ENCODE data around the gene MTUS2.

The MTUS2 gene

DNA sequence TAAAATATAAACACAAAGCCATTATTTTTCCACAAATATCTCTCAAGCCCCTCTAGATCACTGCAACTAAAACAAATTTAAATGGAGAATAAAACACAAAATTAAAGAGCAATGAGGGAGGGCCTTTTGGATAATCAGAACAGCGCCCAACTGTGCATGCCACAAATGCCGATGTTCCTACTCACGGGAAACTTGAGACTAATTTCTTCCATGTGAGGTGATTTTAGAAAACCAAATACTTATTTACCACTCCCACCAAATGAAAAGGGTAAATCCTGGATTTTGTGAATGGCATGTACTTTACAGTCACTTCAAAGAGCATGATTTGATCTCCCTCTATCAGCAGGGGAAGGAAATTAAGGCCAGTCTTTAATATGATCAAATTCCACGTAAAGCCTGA, 700.5 kb downstream of the MTUS2 start:
- Histone ChIP-seq H3K4me3 (ENCODE audit: low read length) (no peak overlapping the region), H3K4me1 (ENCODE audit: insufficient read depth, low read length) (no peaks in the 10 kb centered on the region), H3K36me3 (ENCODE audit: insufficient read depth, low read length) (peaks cover 93% of the 10 kb centered on the region), H3K27me3 (ENCODE audit: insufficient read depth, low read length) (no peaks in the 10 kb centered on the region), H3K9me3 (ENCODE audit: insufficient read depth, low read depth, low read length) (no peaks in the 10 kb centered on the region), H3K9ac (ENCODE audit: low read depth, low read length) (no peak overlapping the region), H3K27ac (ENCODE audit: low read depth, low read length) (no peak overlapping the region)
- WGBS: 100% methylated on average over 4 of the region's 4 CpGs

DNA sequence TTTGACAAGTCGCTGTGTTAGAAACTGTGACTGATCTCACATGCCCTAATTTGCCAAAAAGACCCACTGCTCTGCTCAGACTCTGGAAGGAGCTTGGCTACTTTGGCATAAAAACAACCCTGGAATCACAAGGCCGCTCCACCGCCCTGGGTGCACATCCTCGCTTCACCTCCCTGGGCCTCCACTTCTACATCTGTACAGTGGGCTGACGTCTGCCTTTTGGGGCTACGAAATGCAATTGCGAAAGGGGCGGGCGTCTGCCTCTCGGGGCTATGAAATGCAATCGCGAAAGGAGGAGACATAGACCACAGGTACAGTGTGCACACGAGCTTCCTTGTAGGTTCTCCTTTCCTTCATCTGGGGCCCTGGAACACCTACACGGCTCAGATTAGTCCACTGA, 701.2 kb downstream of the MTUS2 start:
- Histone ChIP-seq H3K27ac (ENCODE audit: low read depth, low read length) (no peak overlapping the region), H3K4me1 (ENCODE audit: insufficient read depth, low read length) (no peaks in the 10 kb centered on the region), H3K9me3 (ENCODE audit: insufficient read depth, low read depth, low read length) (no peaks in the 10 kb centered on the region), H3K4me3 (ENCODE audit: low read length) (no peak overlapping the region), H3K9ac (ENCODE audit: low read depth, low read length) (no peak overlapping the region), H3K27me3 (ENCODE audit: insufficient read depth, low read length) (no peaks in the 10 kb centered on the region), H3K36me3 (ENCODE audit: insufficient read depth, low read length) (peaks cover 86% of the 10 kb centered on the region)
- 95% methylated on average over 14 of the region's 14 CpGs for WGBS

DNA sequence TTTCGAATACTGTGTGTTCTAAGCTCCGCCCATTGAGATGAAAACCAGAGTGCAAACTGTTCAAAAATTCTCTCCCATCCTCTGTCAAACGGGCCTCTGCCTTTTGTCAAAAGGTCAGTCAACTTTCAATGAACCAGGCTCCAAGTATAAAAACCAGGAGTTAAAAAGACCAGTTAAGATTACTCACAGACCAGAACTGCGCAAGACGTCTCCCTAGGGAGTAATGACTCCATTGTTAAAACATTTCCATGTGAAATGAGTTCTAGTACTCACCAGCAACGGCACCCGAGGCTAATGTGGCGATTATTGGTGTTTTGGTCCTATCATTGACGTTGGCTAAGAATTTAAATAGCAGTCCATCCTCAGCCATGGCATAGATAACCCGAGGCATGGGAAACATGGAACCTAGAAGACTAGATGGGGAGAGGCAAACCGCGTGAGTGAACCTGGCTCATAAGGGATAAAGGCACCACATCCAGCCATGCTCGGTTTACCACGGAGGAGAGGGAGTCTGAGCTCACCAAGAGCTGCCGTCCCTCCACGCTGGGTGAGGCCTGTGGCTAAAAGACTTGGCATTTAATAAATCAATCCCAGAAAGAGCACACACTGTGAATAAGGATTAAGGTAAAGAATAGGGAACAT, 702.0 kb downstream of the MTUS2 start:
- WGBS: 88% methylated on average over 16 of the region's 16 CpGs
- Histone ChIP-seq H3K27me3 (ENCODE audit: insufficient read depth, low read length) (no peaks in the 10 kb centered on the region), H3K4me1 (ENCODE audit: insufficient read depth, low read length) (no peaks in the 10 kb centered on the region), H3K9me3 (ENCODE audit: insufficient read depth, low read depth, low read length) (no peaks in the 10 kb centered on the region), H3K27ac (ENCODE audit: low read depth, low read length) (no peak overlapping the region), H3K4me3 (ENCODE audit: low read length) (no peak overlapping the region), H3K9ac (ENCODE audit: low read depth, low read length) (no peak overlapping the region), H3K36me3 (ENCODE audit: insufficient read depth, low read length) (peaks cover 85% of the 10 kb centered on the region)

DNA sequence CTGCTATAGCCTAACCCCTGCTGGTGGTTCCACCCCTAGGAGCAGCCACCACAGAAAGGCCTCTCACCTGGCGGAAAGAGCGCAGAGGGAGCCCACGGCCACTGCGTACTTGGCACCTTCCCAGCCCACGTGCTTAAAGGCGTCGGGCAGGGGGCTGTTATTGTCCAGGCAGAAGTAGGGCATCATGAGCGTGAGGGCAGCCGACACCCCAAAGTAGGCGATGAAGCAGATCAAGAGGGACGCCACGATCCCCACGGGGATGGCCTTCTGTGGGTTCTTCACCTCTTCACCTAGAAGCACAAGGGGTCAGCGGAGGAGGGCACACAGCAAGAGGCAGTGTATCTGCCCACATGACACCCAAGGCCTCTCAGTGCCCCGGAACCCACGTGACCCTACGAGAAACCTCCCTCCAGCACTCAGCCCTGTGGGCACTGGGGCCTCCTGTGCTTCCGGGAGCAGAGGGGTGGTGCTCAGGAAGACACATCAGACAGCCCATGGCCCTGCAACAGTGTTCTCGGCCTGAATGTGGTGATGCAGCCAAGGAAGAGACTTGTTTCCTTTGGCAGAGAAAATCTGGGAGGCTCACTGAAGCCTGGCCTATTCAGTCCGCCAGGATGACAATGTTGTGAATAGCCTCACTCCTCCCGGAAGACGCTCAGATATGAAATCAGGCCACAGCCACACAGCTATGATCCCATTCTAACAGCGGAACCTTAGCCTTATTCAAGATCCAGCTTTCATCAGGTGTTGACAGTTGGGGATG, 703.2 kb downstream of the MTUS2 start:
- Histone ChIP-seq H3K36me3 (ENCODE audit: insufficient read depth, low read length) (peaks cover 85% of the 10 kb centered on the region), H3K27me3 (ENCODE audit: insufficient read depth, low read length) (no peaks in the 10 kb centered on the region), H3K4me3 (ENCODE audit: low read length) (no peak overlapping the region), H3K9ac (ENCODE audit: low read depth, low read length) (no peak overlapping the region), H3K4me1 (ENCODE audit: insufficient read depth, low read length) (no peaks in the 10 kb centered on the region), H3K9me3 (ENCODE audit: insufficient read depth, low read depth, low read length) (no peaks in the 10 kb centered on the region), H3K27ac (ENCODE audit: low read depth, low read length) (no peak overlapping the region)
- WGBS: 97% methylated on average over 23 of the region's 23 CpGs

- 94% methylated on average over 17 of the region's 17 CpGs for WGBS
- H3K4me1 ChIP-seq (ENCODE audit: insufficient read depth, low read length): no peaks in the 10 kb centered on the region
- no peak overlapping the region for H3K27ac ChIP-seq (ENCODE audit: low read depth, low read length)
- H3K4me3 ChIP-seq (ENCODE audit: low read length): no peak overlapping the region
- H3K9me3 ChIP-seq (ENCODE audit: insufficient read depth, low read depth, low read length): no peaks in the 10 kb centered on the region
- H3K27me3 ChIP-seq (ENCODE audit: insufficient read depth, low read length): no peaks in the 10 kb centered on the region
- H3K9ac ChIP-seq (ENCODE audit: low read depth, low read length): no peak overlapping the region
- peaks cover 85% of the 10 kb centered on the region for H3K36me3 ChIP-seq (ENCODE audit: insufficient read depth, low read length)
These were observed 704.0 kb downstream of the MTUS2 start for GRCh38 chr13:29524176-29524575.

DNA sequence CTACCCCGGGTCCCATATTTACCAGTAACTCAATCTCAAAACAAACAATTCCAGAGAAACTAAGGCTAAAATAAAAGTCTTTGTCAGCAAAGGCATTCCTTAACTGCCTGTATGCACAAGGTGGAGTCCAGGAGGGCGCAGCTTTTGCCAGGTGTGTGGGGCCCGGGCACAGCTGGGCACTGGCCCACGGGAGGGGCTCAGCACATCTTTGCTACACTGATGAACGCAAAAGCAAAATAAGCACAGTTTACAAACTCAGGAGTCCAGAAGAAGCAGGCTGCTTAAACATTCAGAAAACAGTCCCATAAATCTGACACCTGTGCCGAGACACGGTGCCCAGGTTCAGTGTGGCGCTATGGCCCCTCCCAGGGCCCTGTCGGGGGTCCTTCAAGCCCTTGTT, 704.5 kb downstream of the MTUS2 start:
- no peaks in the 10 kb centered on the region for H3K27me3 ChIP-seq (ENCODE audit: insufficient read depth, low read length)
- no peaks in the 10 kb centered on the region for H3K9me3 ChIP-seq (ENCODE audit: insufficient read depth, low read depth, low read length)
- H3K4me3 ChIP-seq (ENCODE audit: low read length): no peak overlapping the region
- peaks cover 86% of the 10 kb centered on the region for H3K36me3 ChIP-seq (ENCODE audit: insufficient read depth, low read length)
- H3K27ac ChIP-seq (ENCODE audit: low read depth, low read length): no peak overlapping the region
- WGBS: 96% methylated on average over 9 of the region's 9 CpGs
- H3K9ac ChIP-seq (ENCODE audit: low read depth, low read length): no peak overlapping the region
- no peaks in the 10 kb centered on the region for H3K4me1 ChIP-seq (ENCODE audit: insufficient read depth, low read length)

- no peak overlapping the region for H3K4me3 ChIP-seq (ENCODE audit: low read length)
- H3K9me3 ChIP-seq (ENCODE audit: insufficient read depth, low read depth, low read length): no peaks in the 10 kb centered on the region
- 97% methylated on average over 7 of the region's 7 CpGs for WGBS
- H3K27me3 ChIP-seq (ENCODE audit: insufficient read depth, low read length): no peaks in the 10 kb centered on the region
- H3K27ac ChIP-seq (ENCODE audit: low read depth, low read length): no peak overlapping the region
- no peaks in the 10 kb centered on the region for H3K4me1 ChIP-seq (ENCODE audit: insufficient read depth, low read length)
- no peak overlapping the region for H3K9ac ChIP-seq (ENCODE audit: low read depth, low read length)
- peaks cover 86% of the 10 kb centered on the region for H3K36me3 ChIP-seq (ENCODE audit: insufficient read depth, low read length)
These were observed 705.6 kb downstream of the MTUS2 start for GRCh38 chr13:29525757-29526156.

DNA sequence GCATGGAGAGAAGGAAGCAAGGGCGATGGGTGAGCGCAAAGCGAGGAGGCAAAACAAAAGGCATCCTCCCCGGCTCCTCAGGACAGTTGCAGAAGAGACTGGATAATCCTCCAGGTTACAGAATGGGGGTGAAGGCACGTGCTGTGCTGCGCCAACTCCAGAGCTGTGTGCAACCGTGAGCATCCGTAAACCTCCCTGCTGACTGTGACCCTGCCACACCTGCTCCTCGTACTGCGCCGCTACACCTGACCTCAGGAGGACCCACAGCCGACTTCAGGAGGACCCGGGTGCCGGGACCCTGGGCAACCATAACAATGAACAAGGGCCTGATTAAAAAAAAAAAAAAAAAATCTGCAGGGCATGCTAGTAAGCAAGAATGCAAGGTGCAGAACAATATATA, 706.6 kb downstream of the MTUS2 start:
- 97% methylated on average over 14 of the region's 14 CpGs for WGBS
- Histone ChIP-seq H3K36me3 (ENCODE audit: insufficient read depth, low read length) (peaks cover 86% of the 10 kb centered on the region), H3K27me3 (ENCODE audit: insufficient read depth, low read length) (no peaks in the 10 kb centered on the region), H3K9me3 (ENCODE audit: insufficient read depth, low read depth, low read length) (no peaks in the 10 kb centered on the region), H3K9ac (ENCODE audit: low read depth, low read length) (no peak overlapping the region), H3K4me1 (ENCODE audit: insufficient read depth, low read length) (no peaks in the 10 kb centered on the region), H3K27ac (ENCODE audit: low read depth, low read length) (no peak overlapping the region), H3K4me3 (ENCODE audit: low read length) (no peak overlapping the region)

- WGBS: 95% methylated on average over 8 of the region's 8 CpGs
- H3K36me3 ChIP-seq (ENCODE audit: insufficient read depth, low read length): peaks cover 86% of the 10 kb centered on the region
- no peak overlapping the region for H3K27ac ChIP-seq (ENCODE audit: low read depth, low read length)
- H3K4me3 ChIP-seq (ENCODE audit: low read length): no peak overlapping the region
- H3K9me3 ChIP-seq (ENCODE audit: insufficient read depth, low read depth, low read length): no peaks in the 10 kb centered on the region
- H3K27me3 ChIP-seq (ENCODE audit: insufficient read depth, low read length): no peaks in the 10 kb centered on the region
- H3K9ac ChIP-seq (ENCODE audit: low read depth, low read length): no peak overlapping the region
- no peaks in the 10 kb centered on the region for H3K4me1 ChIP-seq (ENCODE audit: insufficient read depth, low read length)
These were observed 707.4 kb downstream of the MTUS2 start for GRCh38 chr13:29527511-29527910.

DNA sequence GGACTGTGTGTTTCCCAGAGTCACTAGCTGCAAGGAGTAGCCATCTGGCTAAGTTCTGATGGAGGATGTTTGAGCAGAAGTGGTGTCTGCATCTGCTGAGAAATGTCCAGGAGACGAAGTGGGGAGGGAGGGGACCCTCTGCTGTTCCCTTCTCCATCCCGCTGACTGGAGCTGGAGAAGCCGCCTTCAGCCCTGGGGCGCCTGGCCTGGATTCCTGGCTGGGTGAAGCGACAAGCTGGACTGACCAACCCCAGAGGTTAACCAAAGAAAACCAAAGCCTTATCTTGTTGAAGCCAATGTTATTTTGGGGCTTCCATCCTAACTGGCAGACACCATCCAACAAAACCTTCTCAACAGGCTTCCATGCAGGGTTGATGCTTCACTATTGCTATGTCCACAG, 707.8 kb downstream of the MTUS2 start:
- Histone ChIP-seq H3K27ac (ENCODE audit: low read depth, low read length) (no peak overlapping the region), H3K4me3 (ENCODE audit: low read length) (no peak overlapping the region), H3K4me1 (ENCODE audit: insufficient read depth, low read length) (no peaks in the 10 kb centered on the region), H3K9ac (ENCODE audit: low read depth, low read length) (no peak overlapping the region), H3K36me3 (ENCODE audit: insufficient read depth, low read length) (peaks cover 86% of the 10 kb centered on the region), H3K27me3 (ENCODE audit: insufficient read depth, low read length) (no peaks in the 10 kb centered on the region), H3K9me3 (ENCODE audit: insufficient read depth, low read depth, low read length) (no peaks in the 10 kb centered on the region)
- WGBS: 94% methylated on average over 5 of the region's 5 CpGs

DNA sequence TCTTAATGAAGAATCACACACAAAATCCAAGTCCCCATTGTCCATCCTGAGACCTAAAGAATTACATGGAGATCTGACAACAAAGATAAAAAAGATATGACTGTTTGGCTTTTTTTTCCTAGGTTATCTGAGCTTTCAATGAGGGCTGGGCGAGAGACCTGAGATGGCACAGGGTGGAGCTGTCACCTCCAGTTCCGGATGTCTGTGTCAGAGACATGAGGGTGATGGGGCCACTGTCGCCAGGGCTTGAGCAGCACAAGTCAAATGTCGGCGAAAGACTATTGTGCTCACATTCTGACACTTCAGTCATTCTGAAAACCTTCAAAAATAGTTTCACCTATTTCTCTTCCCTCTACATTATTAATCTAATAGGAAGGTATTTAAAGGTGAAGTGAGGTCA, 709.6 kb downstream of the MTUS2 start:
- H3K27ac ChIP-seq (ENCODE audit: low read depth, low read length): no peak overlapping the region
- H3K27me3 ChIP-seq (ENCODE audit: insufficient read depth, low read length): no peaks in the 10 kb centered on the region
- no peak overlapping the region for H3K9ac ChIP-seq (ENCODE audit: low read depth, low read length)
- H3K4me1 ChIP-seq (ENCODE audit: insufficient read depth, low read length): no peaks in the 10 kb centered on the region
- peaks cover 87% of the 10 kb centered on the region for H3K36me3 ChIP-seq (ENCODE audit: insufficient read depth, low read length)
- no peak overlapping the region for H3K4me3 ChIP-seq (ENCODE audit: low read length)
- WGBS: 94% methylated on average over 5 of the region's 5 CpGs
- no peaks in the 10 kb centered on the region for H3K9me3 ChIP-seq (ENCODE audit: insufficient read depth, low read depth, low read length)

Measured in HUES64 (cell line).